Activated CD4-positive, alpha-beta T cell treated with anti-CD3 and anti-CD28 coated beads, Interleukin-2, amount 10 ng/mL, durations not matched to agents 7 days and 5 days (primary cell): Measurements from ENCODE around the gene ADAP1. TPM values are rescaled to one million over a fixed set of nuclear protein-coding genes. Genes with fewer than 3 reads are reported as not detected.

Experiments used
- CTCF ChIA-PET: fragments of 350-600 bp; sonication (Branson Sonifier 250); formaldehyde crosslinking; loops from one replicate; lab custom pipeline; 2021; ENCODE audit warnings: antibody characterized with exemption; lab: Charles Lee
- POLR2A ChIA-PET: fragments of 350-600 bp; sonication (Branson Sonifier 250); formaldehyde crosslinking; loops from one replicate; lab custom pipeline; 2021; ENCODE audit warnings: antibody characterized with exemption; lab: Charles Lee
- DNase-seq: peaks from one replicate; pipeline ENCODE4 v3.0.0-alpha.2; 2020
- H3K27ac Mint-ChIP-seq: one replicate; pipeline ENCODE4 v1.8.0; 2021; ENCODE audit warnings: mild to moderate bottlenecking, moderate library complexity, mixed read lengths
- H3K27me3 Mint-ChIP-seq: one replicate; pipeline ENCODE4 v1.8.0; 2021; ENCODE audit warnings: mixed read lengths
- H3K36me3 Mint-ChIP-seq: one replicate; pipeline ENCODE4 v1.8.0; 2021; ENCODE audit warnings: low read depth, mixed read lengths
- H3K4me1 Mint-ChIP-seq: one replicate; pipeline ENCODE4 v1.8.0; 2021; ENCODE audit warnings: mixed read lengths
- H3K4me3 Mint-ChIP-seq: one replicate; pipeline ENCODE4 v1.8.0; 2021; ENCODE audit warnings: mild to moderate bottlenecking, moderate library complexity, mixed read lengths
- H3K9me3 Mint-ChIP-seq: one replicate; pipeline ENCODE4 v1.8.0; 2021; ENCODE audit warnings: mixed read lengths
- total RNA-seq, 2 experiments: library from RNA; stranded (reverse); gene quantifications; one replicate each; pipeline ENCODE4 v1.2.3, GENCODE V29; 2021

The ADAP1 gene
- total RNA-seq, 2 experiments from 2014 or later: 12.4 to 13.5 TPM

GRCh38 chr7:959271-959670 is 4.8 kb upstream of the ADAP1 start:
- H3K9me3 Mint-ChIP-seq: no peaks in the 10 kb centered on the region
- CTCF ChIA-PET: interaction anchor here (0.9 to 1.3 kb wide), 2 partner anchors 9 to 10 kb away, joined by 3 read pairs; no protein-coding TSS in a partner anchor
- H3K4me3 Mint-ChIP-seq: no peak overlapping the region
- POLR2A ChIA-PET: no interaction called here
- no peaks in the 10 kb centered on the region for H3K36me3 Mint-ChIP-seq
- peaks cover 15% of the 10 kb centered on the region for H3K27me3 Mint-ChIP-seq
- no peak overlapping the region for H3K27ac Mint-ChIP-seq
- H3K4me1 Mint-ChIP-seq: peaks cover 7% of the 10 kb centered on the region
- no peak for DNase-seq

- CTCF ChIA-PET: interaction anchor here (0.9 to 1.3 kb wide), 2 partner anchors 10 to 11 kb away, joined by 3 to 4 read pairs; no protein-coding TSS in a partner anchor
- no peak overlapping the region for H3K4me3 Mint-ChIP-seq
- H3K27ac Mint-ChIP-seq: no peak overlapping the region
- H3K27me3 Mint-ChIP-seq: peaks cover 14% of the 10 kb centered on the region
- POLR2A ChIA-PET: no interaction called here
- no peaks in the 10 kb centered on the region for H3K36me3 Mint-ChIP-seq
- no peak for DNase-seq
- peaks cover 5% of the 10 kb centered on the region for H3K4me1 Mint-ChIP-seq
- no peaks in the 10 kb centered on the region for H3K9me3 Mint-ChIP-seq
These were observed 4.0 kb upstream of the ADAP1 start for GRCh38 chr7:958221-959200.

- Mint-ChIP-seq H3K27ac (no peak overlapping the region), H3K27me3 (peaks cover 13% of the 10 kb centered on the region), H3K4me3 (no peak overlapping the region), H3K4me1 (peaks cover 4% of the 10 kb centered on the region), H3K9me3 (no peaks in the 10 kb centered on the region), H3K36me3 (no peaks in the 10 kb centered on the region)
- DNase-seq: no peak
- CTCF ChIA-PET: interaction anchor here (0.9 to 1.3 kb wide), 4 partner anchors 9 to 36 kb away, joined by 3 to 4 read pairs (median 4); no protein-coding TSS in a partner anchor
- POLR2A ChIA-PET: no interaction called here
These were observed 3.1 kb upstream of the ADAP1 start for GRCh38 chr7:957418-958220.

GRCh38 chr7:956031-956430 is 1.6 kb upstream of the ADAP1 start:
- H3K4me1 Mint-ChIP-seq: peaks cover 4% of the 10 kb centered on the region
- no peak for DNase-seq
- H3K27me3 Mint-ChIP-seq: peaks cover 14% of the 10 kb centered on the region
- ChIA-PET POLR2A (interaction anchor here (0.6 kb wide), 1 partner anchor 464 kb away, joined by 3 read pairs; no protein-coding TSS in a partner anchor), CTCF (interaction anchor here (1.0 kb wide), 1 partner anchor 18 kb away, joined by 3 read pairs; no protein-coding TSS in a partner anchor)
- no peaks in the 10 kb centered on the region for H3K36me3 Mint-ChIP-seq
- peak overlapping the region; percentile 30 for H3K4me3 Mint-ChIP-seq
- H3K27ac Mint-ChIP-seq: no peak overlapping the region
- H3K9me3 Mint-ChIP-seq: no peaks in the 10 kb centered on the region

DNA sequence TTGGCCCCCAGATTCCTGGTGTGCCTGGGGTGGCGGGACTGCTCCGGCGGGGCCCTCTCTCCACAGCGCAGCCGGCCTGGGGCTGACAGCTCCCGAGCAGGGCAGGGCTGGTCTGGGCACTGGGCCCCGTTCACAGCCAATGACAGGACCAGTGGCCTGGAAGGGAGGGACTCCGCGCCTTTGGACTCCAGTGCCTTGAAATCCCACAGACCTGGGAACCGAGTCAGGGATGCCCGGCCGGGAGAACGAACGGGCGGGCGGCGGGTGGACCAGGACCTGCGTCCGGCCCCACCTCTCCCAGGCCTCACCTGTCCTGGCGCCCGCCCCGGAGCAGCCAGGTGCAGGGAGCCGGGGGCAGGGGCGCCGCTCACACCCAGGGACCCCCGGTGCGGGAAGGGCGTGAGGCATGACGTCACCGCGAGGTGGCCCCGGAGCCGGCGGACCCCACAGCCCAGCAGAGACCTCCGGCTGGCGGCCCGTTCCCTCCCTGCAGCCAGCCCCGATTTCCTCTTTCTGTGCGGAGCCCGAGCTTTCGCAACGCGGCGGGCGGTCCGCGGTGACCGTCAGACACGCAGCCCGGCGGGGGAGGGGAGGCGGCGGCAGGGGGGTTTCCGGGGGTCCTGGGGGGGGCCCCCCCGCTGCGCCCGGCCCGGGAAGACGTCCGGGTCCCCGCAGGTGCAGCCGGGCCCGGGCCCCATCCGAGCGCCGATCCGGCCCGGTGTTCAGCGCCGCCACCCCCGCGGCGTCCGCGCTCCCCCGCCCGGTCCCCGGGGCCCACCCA is 743 bp downstream of the ADAP1 start:
- Mint-ChIP-seq H3K4me3 (no peak overlapping the region), H3K4me1 (peaks cover 4% of the 10 kb centered on the region), H3K27ac (no peak overlapping the region), H3K36me3 (no peaks in the 10 kb centered on the region), H3K27me3 (peaks cover 14% of the 10 kb centered on the region), H3K9me3 (no peaks in the 10 kb centered on the region)
- DNase-seq: no peak
- ChIA-PET CTCF (interaction anchor here (0.7 to 1.2 kb wide), 2 partner anchors 19 to 45 kb away, joined by 3 to 4 read pairs; no protein-coding TSS in a partner anchor), POLR2A (interaction anchor here (0.6 kb wide), 1 partner anchor 30 kb away, joined by 4 read pairs; no protein-coding TSS in a partner anchor)

- Mint-ChIP-seq H3K27ac (no peak overlapping the region), H3K36me3 (no peaks in the 10 kb centered on the region), H3K4me1 (peaks cover 4% of the 10 kb centered on the region), H3K9me3 (no peaks in the 10 kb centered on the region), H3K27me3 (peaks cover 14% of the 10 kb centered on the region), H3K4me3 (no peak overlapping the region)
- ChIA-PET POLR2A (no interaction called here), CTCF (interaction anchor here (1.2 to 2.4 kb wide), 2 partner anchors 40 to 43 kb away, joined by 4 to 8 read pairs; no protein-coding TSS in a partner anchor)
- DNase-seq: no peak
These were observed 1.7 kb downstream of the ADAP1 start for GRCh38 chr7:952548-953441.

GRCh38 chr7:951881-952547 is 2.5 kb downstream of the ADAP1 start:
- no peak overlapping the region for H3K4me3 Mint-ChIP-seq
- no peaks in the 10 kb centered on the region for H3K36me3 Mint-ChIP-seq
- peaks cover 14% of the 10 kb centered on the region for H3K27me3 Mint-ChIP-seq
- H3K9me3 Mint-ChIP-seq: no peaks in the 10 kb centered on the region
- peaks cover 4% of the 10 kb centered on the region for H3K4me1 Mint-ChIP-seq
- ChIA-PET CTCF (interaction anchor here (0.7 to 2.4 kb wide), 3 partner anchors 26 to 42 kb away, joined by 4 to 8 read pairs (median 5); no protein-coding TSS in a partner anchor), POLR2A (no interaction called here)
- H3K27ac Mint-ChIP-seq: no peak overlapping the region
- no peak for DNase-seq

DNA sequence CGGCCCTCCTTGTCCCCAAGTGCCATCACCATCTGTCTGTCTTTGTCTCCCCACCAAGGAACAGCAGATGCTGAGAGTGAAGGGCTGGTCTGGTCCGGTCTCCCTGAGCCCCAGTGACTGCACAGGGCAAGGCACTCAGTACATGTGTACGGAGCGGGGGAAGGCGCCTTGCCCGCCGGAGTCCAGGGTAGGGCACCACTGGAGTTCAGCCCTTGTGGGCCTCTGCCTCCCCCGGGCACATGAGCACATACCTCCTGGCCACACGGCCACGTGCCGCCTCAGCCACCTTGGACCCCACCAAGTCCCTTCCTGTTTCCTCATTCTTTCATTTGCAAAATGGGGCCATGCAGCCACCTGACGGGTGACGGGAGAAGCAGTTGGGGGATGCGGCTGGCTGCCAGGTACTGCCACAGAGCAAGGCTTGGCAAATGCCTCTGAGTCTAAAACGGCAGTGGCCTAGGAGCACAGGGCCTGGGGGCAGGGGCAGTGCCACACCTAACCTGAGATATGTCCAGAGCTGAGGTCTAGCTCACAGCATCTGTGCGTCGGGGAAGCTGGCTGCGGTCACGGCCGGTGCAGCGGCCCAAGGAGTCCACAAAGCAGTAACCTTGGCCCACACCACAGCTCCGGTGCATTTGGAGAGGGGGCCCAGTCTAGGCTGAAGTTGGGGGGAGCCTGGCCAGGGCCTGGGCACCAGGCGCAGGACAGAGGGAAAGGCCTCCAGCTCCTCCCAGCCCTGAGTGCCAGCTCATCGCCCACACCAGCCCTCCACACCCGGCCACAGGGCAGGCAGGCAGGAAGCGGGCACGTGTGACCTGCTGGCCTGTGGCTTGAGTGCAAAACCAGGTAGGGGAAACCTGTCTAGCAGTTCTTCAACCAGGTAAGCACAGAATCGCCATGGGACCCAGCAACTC is 5.2 kb downstream of the ADAP1 start:
- peak overlapping the region; percentile 76 for H3K27ac Mint-ChIP-seq
- ChIA-PET CTCF (interaction anchor here (1.2 kb wide), 1 partner anchor 8 kb away, joined by 4 read pairs; no protein-coding TSS in a partner anchor), POLR2A (no interaction called here)
- H3K36me3 Mint-ChIP-seq: no peaks in the 10 kb centered on the region
- no peaks in the 10 kb centered on the region for H3K9me3 Mint-ChIP-seq
- H3K4me3 Mint-ChIP-seq: no peak overlapping the region
- peaks cover 4% of the 10 kb centered on the region for H3K27me3 Mint-ChIP-seq
- H3K4me1 Mint-ChIP-seq: no peaks in the 10 kb centered on the region
- no peak for DNase-seq

DNA sequence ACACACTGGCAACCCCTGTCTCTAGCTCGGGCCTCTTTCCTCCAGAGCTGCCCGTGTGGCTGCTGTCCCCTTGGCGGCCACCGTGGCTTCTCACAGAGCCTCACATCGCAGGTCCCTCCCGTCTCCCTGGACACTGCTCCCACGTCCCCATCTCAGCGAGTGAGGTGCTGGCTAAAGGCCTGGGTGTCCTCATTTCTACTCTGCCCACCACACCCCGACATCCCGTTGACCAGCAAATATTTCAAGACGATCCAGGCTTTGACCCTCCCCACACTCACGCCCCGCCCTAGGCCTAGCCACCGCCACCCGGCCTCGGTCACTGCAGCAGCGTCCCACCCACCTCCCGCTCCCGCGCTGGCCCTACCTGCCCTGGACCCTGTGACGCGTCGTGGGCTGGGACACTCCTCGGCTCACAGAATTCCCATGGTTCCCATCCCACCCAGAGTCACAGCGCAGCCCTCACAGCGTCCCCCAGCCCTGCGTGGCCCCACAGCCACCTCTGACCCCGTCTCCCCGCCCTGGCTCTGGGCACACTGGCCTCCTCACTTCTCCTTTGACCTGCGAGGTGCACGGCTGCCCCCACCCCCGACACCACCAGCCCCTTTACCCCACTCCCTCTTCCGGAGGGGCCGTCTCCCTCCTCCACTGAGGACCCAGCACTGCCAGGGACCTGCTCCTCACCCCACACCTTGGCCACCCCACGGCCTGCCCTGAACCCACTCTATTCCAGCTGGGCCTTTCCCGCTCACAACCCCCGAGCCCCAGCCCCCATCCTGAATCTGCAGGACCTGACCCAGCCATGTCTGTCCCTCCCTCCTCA is 6.9 kb downstream of the ADAP1 start:
- ChIA-PET POLR2A (no interaction called here), CTCF (interaction anchor here (1.2 kb wide), 1 partner anchor 10 kb away, joined by 4 read pairs; no protein-coding TSS in a partner anchor)
- no peak for DNase-seq
- Mint-ChIP-seq H3K4me1 (no peaks in the 10 kb centered on the region), H3K27me3 (peaks cover 3% of the 10 kb centered on the region), H3K4me3 (no peak overlapping the region), H3K36me3 (no peaks in the 10 kb centered on the region), H3K27ac (no peak overlapping the region), H3K9me3 (no peaks in the 10 kb centered on the region)
